Mucosa of gallbladder (tissue), 1 donor: ENCODE measurements around the gene LTO1. TPM values are rescaled to one million over a fixed set of nuclear protein-coding genes. Genes with fewer than 3 reads are reported as not detected.

Source experiments
- DNase-seq: peaks from one replicate; pipeline ENCODE4 v3.0.0-alpha.2; 2020; ENCODE audit warnings: low spot score
- total RNA-seq: library from RNA; stranded (reverse); gene quantifications from one replicate; pipeline ENCODE4 v1.2.1, GENCODE V29; 2021
- donor health status: DM: no; HTN: no; CAD: no.

LTO1 gene, protein sequence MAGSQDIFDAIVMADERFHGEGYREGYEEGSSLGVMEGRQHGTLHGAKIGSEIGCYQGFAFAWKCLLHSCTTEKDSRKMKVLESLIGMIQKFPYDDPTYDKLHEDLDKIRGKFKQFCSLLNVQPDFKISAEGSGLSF
- 24.5 TPM for total RNA-seq

DNA sequence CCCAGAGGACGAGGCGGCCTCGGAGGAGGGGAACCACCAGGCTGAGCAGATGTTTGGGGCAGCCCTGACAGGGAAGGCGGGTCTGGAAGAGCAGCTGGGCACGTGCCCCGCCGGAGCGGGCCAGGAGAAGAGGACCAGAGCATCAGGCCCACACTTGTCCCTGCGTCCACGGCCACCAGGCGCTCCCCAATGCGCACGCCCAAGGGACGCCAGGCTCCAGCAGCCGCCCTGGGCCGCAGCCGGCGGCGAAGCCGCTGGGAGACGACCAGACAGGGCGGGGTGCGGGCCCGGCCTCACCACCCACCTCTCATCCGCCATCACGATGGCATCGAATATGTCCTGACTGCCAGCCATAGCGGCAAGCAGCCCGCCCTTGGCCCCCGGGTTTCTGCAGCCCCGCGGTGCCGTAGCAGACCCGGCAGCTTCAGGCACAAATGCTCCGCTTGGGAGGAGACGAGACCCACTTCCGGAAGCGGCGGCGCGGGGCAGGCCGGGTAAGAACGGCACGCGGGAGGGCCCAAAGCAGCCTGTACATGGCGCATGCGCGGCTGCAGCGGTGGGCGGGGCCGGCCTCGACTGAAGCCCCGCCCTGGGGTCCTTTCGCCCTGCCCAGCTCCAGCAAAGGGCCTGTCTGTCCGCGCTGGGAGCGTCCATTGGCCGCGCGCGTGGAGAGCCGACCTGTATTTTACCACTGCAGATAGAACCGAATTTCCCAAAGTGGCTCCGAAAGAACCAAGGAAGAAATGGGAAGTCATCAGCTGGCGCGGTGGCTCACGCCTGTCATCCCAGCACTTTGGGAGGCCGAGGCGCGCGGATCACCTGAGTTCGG is at the start of gene LTO1:
Gene LTO1 (minus strand): TSS at position 468 of the 829 bp plus-strand sequence. CDS start 114 bp downstream, at position 354.
- peak; percentile 98 for DNase-seq

DNA sequence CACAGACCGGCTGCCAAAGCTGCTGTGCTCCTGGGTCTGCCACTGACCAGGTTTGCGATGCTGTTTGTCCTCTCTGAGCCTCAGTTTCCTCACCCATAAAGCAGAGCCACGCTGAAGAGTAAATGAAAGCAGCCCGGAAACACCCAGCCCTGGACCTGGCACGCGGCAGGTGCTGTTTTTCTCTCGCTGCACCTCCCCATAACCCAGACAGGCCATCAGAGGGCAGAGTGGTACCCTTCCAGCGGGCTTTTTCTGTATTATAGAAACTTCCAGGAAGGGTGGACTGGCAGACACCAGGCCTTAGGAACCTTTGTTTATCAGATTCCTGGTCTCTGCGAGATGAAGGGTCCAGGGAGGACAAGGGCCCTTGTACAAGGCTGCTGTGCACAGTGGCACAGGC is 46.6 kb upstream of the LTO1 start:
- DNase-seq, result no peak

DNA sequence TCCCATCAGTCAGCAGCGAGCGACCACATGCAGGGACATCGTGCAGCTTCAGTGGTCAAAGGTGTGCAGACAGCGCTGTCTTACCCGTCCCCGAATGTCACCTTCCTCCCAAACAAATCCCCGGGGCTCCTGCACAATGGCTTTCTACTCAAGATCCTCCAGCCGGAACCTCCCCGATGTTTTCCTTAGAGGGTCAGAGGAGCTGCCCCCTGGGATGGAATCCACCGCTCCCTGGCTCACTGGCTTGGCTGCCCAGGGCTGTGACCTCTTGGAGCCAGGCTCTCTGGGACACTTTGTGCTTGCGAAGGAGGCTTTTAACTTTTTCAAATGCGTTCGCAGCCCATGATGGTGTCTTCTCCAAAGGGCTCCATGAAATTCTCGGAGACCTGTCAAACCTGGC is 46.0 kb upstream of the LTO1 start:
- no peak for DNase-seq

DNA sequence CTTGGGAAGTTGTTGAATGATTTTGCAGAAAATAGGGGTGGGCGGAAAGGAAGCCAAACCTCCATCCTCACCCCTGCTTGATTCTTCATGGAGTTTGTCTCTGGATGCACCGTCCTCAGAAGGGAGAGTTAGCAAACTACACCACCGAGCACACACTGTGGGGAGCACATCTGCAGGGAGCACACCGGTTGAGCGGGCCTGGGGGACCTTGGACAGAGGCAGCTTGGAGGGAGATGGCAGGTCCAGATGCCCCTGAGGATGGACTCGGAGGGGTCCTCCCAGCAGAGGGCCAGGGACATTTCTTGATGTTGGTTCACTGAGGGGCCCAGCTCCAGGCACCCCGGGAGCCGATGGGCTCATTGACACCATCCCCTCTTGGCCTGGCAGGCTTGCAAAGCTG is 43.8 kb upstream of the LTO1 start:
- no peak for DNase-seq

DNA sequence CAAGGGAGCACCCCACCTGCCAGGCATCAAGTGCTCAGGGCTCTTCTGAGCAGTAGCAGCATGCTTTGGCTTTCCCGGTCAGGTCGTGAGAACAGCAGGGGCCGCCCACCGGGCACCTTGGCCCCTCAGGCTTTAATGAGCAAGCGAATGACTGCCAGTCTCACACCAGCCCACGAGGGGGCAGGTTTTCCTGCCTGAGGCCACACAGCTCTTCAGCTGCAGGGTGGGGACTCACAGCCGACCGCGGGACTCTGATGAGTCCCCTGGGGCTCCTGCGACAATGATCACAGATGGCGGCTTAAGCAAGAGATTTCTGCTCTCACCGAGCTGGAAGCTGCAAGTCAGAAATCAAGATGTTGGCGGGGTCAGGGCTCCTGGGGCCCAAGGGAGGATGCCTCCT is 43.0 kb upstream of the LTO1 start:
- no peak for DNase-seq

DNA sequence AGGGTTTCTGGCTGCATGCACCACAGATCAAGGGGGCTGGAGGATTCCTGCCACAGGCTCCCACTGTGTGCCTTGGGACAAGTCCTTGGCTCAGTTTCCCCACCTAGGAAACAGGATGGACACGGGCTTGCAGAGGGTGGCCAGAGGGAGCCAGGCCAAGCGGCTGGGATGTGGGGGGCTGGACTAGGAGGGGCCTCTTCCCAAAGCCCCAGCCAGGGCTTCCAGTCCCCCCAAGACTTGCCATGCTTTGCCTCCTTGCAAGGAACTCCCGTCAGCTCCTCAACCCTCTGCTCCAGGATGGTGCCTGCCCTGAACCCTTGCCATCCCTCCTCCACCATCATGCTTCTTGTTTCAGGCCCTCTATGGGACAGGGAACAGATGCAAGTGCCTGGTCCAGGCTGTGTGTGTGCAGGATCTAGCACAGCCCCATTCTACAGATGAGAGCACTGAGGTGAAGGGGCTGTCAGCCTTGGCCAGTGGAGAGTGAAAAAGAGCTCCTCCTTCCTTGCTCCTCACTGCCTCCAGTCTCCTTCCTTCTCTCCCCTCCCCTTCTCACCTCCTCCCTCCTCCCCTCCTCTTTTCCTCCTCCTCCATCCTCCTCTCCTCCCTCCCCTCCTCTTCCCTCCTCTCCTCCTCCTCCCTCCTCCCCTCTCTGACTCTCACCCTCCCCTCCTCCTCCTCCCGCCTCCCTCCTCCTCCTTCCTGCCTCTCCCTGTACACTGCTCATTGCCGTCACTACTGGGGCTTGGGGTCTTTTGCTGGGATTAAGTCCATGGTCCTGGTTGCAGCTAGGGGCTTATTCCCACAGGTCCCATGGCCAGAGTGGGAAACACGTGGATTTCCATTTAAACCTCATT is 42.0 kb upstream of the LTO1 start:
- DNase-seq, result no peak

DNA sequence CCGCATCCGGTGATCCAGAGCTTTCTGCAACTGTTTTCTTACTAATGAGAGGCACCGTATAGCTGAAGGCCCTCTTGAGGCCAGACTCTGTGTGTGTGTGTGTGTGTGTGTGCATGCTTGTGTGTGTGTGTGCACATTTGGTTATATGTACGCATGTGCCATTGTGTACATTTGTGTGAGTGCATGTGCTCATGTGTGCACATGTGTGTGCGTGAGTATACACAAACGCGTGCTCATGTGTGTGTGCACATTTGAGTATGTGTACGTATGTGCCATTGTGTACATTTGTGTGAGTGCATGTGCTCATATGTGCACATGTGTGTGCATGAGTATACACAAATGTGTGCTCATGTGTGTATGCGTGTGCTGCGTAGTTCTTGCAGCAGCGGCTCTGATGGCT is 40.9 kb upstream of the LTO1 start:
- no peak for DNase-seq

DNA sequence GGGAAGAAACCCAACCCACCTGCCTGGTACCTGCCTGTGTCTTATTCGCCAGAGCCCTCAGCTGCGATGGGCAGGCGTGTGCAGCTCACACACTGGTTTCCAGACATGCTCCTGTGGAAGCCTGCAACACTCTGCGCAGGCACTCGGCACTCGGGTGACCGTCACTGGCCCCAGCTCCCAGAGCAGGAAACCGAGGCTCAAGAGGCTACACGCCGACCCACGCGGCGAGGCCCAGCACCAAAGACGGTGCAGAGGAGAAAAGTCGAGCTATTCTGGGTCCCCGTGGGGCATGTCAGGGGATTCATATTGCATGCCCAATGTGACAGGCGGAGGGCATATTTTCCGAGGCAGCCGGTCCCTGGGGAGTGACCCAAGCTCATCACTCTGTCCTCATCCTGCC is 40.3 kb upstream of the LTO1 start:
- no peak for DNase-seq

DNA sequence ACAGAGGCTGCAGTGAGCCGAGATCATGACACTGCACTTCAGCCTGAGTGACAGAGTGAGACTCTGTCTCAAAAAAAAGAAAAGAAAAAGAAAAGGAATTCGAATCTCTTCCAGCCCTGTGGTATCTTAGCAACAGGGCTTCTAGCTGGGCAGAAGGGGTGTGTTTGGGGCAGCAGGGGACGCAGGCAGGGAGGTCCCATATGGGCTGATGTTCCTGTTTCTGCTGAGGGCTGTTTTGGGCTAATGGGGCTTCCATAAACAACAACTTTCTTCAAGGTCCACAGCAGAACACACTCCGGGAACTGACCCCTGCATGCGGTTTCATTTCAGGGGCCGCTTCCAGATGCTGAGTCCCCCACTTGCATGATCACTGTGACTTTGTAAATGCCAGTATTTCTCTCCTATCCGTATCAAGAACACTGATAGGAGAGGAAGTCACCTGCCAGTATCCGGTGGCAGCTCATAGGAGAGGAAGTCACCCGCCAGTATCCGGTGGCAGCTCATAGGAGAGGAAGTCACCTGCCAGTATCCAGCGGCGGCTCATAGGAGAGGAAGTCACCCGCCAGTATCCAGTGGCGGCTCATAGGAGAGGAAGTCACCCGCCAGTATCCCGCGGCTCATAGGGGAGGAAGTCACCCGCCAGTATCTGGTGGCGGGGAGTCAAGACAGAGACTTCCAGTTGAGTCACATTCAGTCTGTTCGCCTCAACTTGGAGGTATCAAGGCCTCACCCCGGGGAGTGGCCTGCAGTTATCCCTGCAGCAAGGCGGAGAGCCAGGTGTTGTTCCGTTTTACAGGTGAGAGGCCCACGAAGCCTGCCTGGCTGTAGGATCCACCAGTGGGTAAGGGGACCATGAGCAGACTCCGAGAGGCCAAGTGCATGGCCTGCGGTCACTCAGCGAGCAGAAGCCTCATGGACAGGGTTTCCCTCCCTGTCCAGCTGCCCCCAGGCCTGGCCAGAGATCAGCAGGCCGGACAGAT is 37.0 kb upstream of the LTO1 start:
- no peak for DNase-seq

DNA sequence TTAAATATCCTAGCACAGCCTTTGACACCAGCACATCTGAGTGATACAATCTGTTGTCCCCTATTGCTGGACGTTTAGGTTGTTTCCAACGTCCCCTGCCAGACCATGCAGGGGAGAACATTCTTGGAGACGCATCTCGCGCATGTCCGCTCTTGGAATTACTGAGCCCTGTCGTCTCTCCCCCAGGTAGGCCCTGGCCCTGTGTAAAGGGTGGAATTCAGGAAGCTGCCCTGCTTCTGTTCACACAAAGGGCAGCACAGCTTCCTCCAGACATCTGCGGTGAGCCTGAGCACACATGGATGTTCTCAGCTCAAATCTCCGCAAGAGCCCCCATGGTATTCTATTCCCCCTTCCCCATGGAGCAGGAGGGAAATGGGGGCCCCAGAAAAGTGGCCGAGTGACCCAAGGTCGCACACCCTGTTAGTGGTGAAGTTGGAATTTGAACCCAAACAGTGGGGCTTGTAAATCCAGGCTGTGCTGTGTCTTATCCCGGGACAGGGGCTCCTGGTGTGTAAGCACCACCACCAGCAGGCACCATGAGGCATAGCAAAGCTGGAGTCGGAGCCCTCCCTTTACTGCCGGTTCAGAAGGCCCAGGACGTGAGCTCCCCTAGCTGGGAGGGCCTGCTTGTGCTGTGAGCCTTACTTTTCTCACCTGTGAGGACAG is 33.7 kb upstream of the LTO1 start:
- DNase-seq, result no peak

DNA sequence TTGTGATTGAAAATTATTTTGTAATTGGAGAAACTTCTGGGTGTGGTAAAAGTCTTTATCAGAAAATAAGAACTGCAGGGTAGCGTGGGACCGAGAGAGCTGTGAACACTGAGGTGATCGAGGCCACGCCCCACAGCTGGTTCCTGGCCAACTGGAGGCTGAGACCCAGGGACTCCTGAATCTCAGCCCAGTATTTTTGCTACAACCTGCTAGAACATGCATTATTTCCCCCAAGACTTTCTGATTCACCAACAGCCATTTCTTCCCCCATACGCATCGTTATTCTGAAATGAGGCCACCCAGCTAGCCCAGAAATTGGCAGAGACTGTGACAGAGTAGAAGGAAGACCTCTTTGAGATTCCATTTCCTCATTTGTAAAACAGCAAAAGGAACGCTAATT is 32.0 kb upstream of the LTO1 start:
- DNase-seq, result no peak

DNA sequence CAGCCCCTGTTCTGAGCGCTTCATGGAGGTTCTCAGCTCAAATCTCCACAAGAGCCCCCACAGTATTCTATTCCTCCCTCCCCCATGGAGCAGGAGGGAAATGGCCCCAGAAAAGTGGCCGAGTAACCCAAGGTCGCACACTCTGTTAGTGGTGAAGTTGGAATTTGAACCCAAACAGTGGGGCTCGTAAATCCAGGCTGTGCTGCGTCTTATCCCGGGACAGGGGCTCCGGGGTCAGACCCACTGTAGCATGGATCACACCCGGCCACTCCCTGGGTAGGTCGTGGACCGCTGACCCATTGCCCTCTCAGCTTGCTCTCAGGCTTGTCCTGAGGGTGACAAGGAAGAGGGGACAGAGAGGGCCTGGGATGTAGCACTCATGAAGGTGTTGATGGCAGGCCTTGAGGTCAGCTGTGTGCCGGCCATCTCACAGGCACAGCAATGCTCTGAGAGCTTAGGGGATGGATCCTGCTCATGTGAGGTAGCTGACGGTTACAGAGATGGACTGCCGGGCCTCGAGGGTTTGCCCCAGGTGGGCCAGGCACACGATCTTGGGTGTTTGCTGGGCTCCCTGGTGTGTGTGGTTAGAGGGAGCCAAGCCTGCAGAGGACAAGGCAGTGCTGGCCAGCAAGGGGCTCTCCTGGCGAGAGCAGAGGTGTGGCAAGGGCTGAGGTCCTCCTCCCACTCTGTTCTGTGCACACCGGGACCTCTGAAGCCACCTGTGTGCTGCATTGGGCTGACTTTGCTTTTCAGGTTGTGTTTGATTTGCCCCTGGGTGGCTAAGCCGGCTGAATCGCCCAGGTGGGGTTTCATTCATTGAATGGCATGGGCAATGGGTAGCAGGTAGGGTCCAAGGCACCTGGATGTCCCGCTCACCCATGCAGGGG is 31.0 kb upstream of the LTO1 start:
- no peak for DNase-seq

DNA sequence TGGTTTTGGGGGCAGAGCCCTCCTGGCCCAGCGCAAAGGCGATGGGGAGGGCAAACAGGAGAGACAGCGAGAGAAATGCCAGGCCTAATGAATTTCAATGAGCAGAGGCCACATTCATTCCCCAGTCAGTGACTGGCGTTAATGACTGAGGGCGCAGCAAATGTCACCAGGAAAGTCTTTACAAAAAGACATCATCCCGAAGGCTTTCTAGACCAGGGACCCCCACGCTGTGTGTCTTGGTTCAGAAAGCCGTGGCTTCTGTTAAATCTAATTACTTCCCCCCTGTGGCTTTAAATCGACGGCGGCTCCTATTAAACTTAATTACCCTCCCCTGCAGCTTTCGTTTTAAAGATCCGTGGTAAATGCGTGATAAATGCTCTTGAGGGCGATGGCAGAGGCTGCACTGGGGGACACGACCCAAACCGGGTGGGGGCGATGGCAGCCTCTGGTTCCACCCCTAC is 30.2 kb upstream of the LTO1 start:
- DNase-seq, result no peak

DNA sequence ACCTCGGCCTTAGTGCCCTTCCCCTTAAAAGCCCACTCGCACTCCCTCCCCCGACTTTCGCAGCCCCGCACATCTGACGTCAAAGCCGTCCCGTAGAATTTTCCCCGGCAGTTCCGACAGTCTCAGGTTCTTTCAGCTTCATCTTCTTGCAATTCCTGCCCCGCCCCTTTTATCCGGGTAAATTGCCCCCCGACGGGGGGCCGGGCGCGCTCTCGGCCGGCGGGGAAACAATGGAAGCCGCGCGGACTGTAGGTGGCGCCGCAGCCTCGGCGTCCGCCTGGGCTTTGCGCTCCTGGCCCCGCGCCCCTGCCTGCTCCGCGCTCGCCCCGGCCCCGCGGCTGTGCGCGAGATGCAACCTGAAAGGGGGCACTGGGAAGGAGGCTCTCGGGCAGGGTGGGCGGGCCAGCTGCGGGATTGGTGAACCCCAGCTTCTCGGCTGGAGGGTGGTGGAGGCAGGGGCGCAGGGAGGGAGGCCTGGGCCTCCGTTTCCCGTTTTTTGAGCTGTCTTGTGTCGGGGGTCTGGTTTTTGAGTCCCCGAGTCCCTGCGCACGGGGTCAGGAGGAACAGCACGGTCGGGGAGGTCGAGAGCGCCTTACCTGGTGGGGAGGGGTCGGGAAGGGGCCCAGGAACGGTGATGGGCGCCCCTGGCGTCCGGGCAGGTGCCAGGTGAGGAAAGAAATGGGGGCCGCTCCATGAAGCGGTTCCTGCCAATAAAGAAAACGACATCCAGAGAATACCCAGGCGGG is 29.5 kb upstream of the LTO1 start:
- peak; percentile 49 for DNase-seq

DNA sequence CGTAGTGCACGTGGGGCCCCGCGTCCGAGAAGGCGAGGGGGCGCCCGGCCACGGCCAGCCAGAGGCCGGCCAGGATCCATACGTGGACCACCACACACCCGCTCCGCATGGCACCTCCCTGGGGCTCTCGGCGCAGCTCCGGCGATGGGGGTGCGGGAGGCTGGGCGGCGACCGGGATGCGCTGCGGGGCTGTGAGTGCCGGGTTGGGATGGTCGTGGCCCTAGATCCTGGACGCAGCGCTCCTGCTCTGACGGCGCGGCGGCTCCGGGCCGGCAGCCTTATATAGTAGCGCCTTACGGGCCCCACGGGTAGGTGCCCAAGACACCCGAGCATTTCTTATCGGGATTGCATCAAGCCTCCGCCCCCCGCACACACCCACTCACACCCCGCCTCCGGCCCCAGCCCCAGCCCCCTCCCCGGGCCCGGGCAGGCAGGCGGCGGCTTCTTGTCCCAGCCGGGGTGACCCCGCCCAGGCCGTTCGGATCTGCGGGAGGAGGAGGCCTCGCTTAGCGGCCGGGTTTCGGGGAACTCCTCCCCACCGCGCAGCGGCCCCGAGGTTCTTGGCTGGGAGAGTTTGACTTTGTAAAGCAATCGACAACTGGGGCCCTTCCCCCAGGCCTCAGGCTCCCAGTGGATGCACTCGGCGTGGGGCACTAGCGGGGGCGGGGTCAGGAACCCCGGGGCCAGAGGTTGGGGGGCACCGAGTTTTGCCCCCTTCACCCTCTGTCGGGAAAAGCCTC is 28.8 kb upstream of the LTO1 start, which contains the start of gene FGF19:
Gene FGF19 (minus strand): TSS at position 255 of the 740 bp plus-strand sequence. CDS start 146 bp downstream, at position 109.
- peak; percentile 87 for DNase-seq

DNA sequence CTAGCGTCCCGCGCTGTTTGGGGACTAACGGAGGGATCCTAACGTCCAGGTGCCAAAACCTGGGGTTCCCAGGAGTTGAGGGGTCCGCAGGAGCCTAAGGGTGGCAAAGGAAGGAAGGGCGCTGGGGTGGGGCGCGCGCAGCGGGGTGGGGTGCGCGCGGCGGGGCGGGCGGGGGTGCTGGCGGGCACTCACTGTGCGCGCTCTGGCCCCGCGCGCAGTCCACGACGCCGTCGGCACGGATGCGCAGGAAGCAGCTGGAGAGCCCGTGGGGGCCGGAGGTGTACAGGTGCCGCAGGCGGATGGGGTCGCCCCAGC is 28.3 kb upstream of the LTO1 start:
- DNase-seq, result no peak

DNA sequence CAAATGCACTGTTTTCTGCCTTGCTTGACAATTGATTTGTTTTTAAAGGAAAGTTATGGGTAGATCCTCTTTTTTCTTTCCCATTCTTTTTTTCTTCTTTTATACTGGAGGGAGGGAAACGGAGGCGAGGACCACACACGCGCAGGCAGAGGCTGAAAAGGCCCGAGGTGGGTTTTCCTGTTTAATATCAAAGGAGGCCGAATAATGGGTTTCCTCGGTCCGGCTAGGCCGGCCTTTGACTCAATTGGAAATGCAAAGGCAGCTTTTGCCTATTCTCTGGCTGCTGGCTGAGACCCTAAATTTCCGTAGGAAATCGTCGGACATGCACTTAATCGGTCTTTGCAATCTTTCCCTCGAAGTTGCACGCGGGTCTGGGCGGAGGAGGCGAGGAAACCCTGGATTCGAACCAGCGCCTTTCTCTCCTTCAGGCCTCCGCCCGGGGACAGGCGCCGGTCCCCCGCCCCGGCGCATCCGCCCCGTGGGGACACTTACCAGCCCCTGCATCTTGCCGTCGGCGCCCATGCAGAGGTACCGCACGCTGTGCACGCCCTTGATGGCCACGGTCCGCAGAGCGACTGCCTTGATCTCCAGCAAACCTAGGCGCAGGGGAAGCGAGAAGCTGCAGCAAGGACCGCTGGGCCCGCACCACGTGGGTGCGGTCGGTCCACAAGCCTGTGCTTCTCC is 27.8 kb upstream of the LTO1 start:
- DNase-seq, result no peak

DNA sequence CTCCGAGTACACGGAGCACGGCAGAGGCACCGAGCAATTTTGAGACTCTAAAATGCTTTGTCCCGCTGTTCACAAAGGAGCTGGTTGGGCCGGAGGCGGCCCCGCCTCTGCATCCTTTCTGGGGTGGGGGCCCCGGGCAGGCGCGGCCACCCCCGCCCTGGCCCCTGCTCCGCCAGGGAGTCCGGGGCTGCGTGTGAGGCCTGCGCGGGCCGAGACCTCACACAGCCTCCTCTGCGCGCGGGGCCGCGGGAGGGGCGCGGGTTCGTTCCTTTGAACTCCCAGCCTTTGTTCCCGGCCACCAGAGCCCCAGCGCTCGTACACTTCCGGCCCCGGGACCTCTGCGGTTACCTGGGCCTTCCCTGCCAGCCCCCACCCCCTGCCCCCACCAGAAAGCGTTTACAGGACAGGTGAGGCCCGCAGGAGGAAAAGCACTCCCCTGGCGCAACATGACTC is 27.1 kb upstream of the LTO1 start:
- no peak for DNase-seq
